HL-60 (cell line): ENCODE data around the gene ATP6V1F.

Experiments
- CTCF ChIP-seq: IDR thresholded peaks from one replicate; pipeline ENCODE4 v1.5.1; 2011; ENCODE audit warnings: low read length, control low read depth, inconsistent platforms; ENCODE audit not compliant: insufficient read depth
- GABPA ChIP-seq: IDR thresholded peaks from 2 replicates; pipeline ENCODE4 v1.6.1; 2012; ENCODE audit warnings: low read depth
- POLR2AphosphoS5 ChIP-seq: IDR thresholded peaks from 2 replicates; pipeline ENCODE4 v1.6.1; 2012; ENCODE audit warnings: low read depth

- no peak for TF ChIP-seq CTCF
- no peak for TF ChIP-seq POLR2AphosphoS5
- TF ChIP-seq GABPA, result no peak
These were observed 12.9 kb downstream of the ATP6V1F start for GRCh38 chr7:128875523-128875948.
